Measurements from ENCODE around the gene CDC25C. TPM values are rescaled to one million over a fixed set of nuclear protein-coding genes. Genes with fewer than 3 reads are reported as not detected.
A peak's percentile ranks its signal among the peaks of the same experiment; 100 is the strongest.
"Not testable (repeated sequence)": the region's sequence is repeated elsewhere in the genome, so short reads cannot be mapped to it uniquely, and the experiment has no call there.

Gene CDC25C
- total RNA-seq, 1 donor from 2014 or later = not detected

GRCh38 chr5:138330813-138331448 lies 673 bp downstream of the CDC25C start:
- intact Hi-C loops (cut with DNase I) = loop anchor here (5.0 to 10.0 kb wide), 2 partner anchors 154 to 706 kb away; partner anchors contain the start of genes BRD8 and KIF20A
- no peak for TF ChIP-seq CTCF (IDR thresholded peaks at IDR 0.05)
- no peak for DNase-seq (ENCODE audit: low spot score in 2 of 2)
- Histone ChIP-seq H3K27me3 (no peaks in the 10 kb centered on the region), H3K36me3 (no peaks in the 10 kb centered on the region), H3K27ac (no peak overlapping the region), H3K4me1 (peaks cover 0 to 3% of the 10 kb centered on the region in 2 donors), H3K9me3 (no peaks in the 10 kb centered on the region), H3K4me3 (peak overlapping the region; percentile 35 to 61)

- H3K4me1 ChIP-seq; H3K27me3 ChIP-seq; DNase-seq (ENCODE audit: low spot score in 2 of 2); H3K4me3 ChIP-seq; H3K36me3 ChIP-seq; H3K9me3 ChIP-seq; intact Hi-C loops (cut with DNase I); H3K27ac ChIP-seq: not testable (repeated sequence)
These were observed 13.4 kb downstream of the CDC25C start for GRCh38 chr5:138318211-138318610.

GRCh38 chr5:138316355-138316754 lies 15.2 kb downstream of the CDC25C start:
- Histone ChIP-seq H3K36me3 (no peaks in the 10 kb centered on the region), H3K9me3 (no peaks in the 10 kb centered on the region), H3K27me3 (no peaks in the 10 kb centered on the region), H3K4me3 (no peak overlapping the region), H3K27ac (no peak overlapping the region), H3K4me1 (no peaks in the 10 kb centered on the region)
- intact Hi-C loops (cut with DNase I) = no loop called here
- no peak for TF ChIP-seq CTCF (IDR thresholded peaks at IDR 0.05)
- no peak for DNase-seq (ENCODE audit: low spot score in 2 of 2)

- no peaks in the 10 kb centered on the region for H3K36me3 ChIP-seq
- no peaks in the 10 kb centered on the region for H3K27me3 ChIP-seq
- DNase-seq (ENCODE audit: low spot score in 2 of 2) = no peak
- H3K9me3 ChIP-seq = no peaks in the 10 kb centered on the region
- no peak for TF ChIP-seq CTCF (IDR thresholded peaks at IDR 0.05)
- intact Hi-C loops (cut with DNase I) = no loop called here
- H3K4me3 ChIP-seq = no peak overlapping the region
- no peak overlapping the region for H3K27ac ChIP-seq
- no peaks in the 10 kb centered on the region for H3K4me1 ChIP-seq
These were observed 15.8 kb downstream of the CDC25C start for GRCh38 chr5:138315751-138316278.

GRCh38 chr5:138305797-138306196 lies 25.8 kb downstream of the CDC25C start:
- Histone ChIP-seq H3K27me3 (no peaks in the 10 kb centered on the region), H3K36me3 (no peaks in the 10 kb centered on the region), H3K9me3 (no peaks in the 10 kb centered on the region), H3K4me1 (no peaks in the 10 kb centered on the region), H3K4me3 (no peak overlapping the region), H3K27ac (no peak overlapping the region)
- no peak for TF ChIP-seq CTCF (IDR thresholded peaks at IDR 0.05)
- no peak for DNase-seq (ENCODE audit: low spot score in 2 of 2)
- intact Hi-C loops (cut with DNase I) = no loop called here

- Histone ChIP-seq H3K36me3 (no peaks in the 10 kb centered on the region), H3K27ac (no peak overlapping the region), H3K9me3 (no peaks in the 10 kb centered on the region), H3K4me3 (no peak overlapping the region), H3K27me3 (no peaks in the 10 kb centered on the region), H3K4me1 (no peaks in the 10 kb centered on the region)
- TF ChIP-seq CTCF (IDR thresholded peaks at IDR 0.05) = no peak
- intact Hi-C loops (cut with DNase I) = no loop called here
- no peak for DNase-seq (ENCODE audit: low spot score in 2 of 2)
These were observed 28.2 kb downstream of the CDC25C start for GRCh38 chr5:138303372-138303771.
